Keratinocyte (primary cell): ENCODE measurements around the gene PLXNB3.

Experiments
- EZH2 ChIP-seq: IDR thresholded peaks from one replicate; pipeline ENCODE4 v1.6.1; 2012; ENCODE audit warnings: inconsistent platforms, mild to moderate bottlenecking, low read length, moderate library complexity
- TF ChIP-seq, protein P1 (sequence below), 3 experiments: IDR thresholded peaks in 1 of 3; conservative IDR thresholded peaks in 1 of 3; optimal IDR thresholded peaks in 1 of 3; 2 replicates in 2 of 3; 3 replicates in 1 of 3; pipeline versions ENCODE3 to v1.5.1; 2011; ENCODE audit warnings: low read length in 3 of 3, mild to moderate bottlenecking in 3 of 3, moderate library complexity in 2 of 3, control low read depth in 1 of 3, inconsistent platforms in 1 of 3; ENCODE audit not compliant: insufficient read depth in 2 of 3; ENCODE audit errors: extremely low read depth in 1 of 3

DNA sequence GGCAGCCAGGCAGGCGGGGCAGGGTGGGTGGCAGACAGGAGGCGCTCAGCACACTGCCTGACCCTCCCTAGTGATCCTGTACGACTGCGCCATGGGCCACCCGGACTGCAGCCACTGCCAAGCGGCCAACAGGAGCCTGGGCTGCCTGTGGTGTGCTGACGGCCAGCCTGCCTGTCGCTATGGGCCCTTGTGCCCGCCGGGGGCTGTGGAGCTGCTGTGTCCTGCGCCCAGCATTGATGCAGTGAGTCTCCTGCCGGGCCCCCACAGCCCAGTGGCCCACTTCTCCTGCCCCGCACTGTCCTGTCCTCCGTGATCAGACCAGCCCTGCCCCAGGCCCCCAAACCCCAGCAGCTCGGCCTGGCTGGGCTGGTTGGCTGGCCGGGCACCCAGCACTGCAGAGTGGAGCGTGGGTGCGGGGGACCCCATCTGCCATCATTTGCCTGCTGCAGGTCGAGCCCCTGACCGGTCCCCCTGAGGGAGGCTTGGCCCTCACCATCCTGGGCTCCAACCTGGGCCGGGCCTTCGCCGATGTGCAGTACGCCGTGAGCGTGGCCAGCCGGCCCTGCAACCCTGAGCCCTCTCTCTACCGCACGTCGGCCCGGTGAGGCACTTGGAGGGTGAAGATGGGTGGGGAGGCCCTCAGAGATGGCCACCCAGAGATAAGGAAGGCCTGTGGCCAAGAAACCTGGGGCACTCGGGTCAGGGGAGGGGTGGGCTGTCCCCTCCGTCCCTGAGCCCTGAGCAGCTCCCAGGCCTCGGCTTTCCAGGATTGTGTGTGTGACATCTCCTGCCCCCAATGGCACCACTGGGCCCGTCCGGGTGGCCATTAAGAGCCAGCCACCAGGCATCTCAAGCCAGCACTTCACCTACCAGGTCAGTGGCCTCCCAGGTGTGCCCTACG is 7.6 kb downstream of the PLXNB3 start:
- TF ChIP-seq, protein P1, sequence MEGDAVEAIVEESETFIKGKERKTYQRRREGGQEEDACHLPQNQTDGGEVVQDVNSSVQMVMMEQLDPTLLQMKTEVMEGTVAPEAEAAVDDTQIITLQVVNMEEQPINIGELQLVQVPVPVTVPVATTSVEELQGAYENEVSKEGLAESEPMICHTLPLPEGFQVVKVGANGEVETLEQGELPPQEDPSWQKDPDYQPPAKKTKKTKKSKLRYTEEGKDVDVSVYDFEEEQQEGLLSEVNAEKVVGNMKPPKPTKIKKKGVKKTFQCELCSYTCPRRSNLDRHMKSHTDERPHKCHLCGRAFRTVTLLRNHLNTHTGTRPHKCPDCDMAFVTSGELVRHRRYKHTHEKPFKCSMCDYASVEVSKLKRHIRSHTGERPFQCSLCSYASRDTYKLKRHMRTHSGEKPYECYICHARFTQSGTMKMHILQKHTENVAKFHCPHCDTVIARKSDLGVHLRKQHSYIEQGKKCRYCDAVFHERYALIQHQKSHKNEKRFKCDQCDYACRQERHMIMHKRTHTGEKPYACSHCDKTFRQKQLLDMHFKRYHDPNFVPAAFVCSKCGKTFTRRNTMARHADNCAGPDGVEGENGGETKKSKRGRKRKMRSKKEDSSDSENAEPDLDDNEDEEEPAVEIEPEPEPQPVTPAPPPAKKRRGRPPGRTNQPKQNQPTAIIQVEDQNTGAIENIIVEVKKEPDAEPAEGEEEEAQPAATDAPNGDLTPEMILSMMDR (optimal IDR thresholded peaks at IDR 0.05 in 1 of 3, IDR thresholded peaks at IDR 0.05 in 1 of 3, conservative IDR thresholded peaks at IDR 0.05 in 1 of 3; ENCODE audit: extremely low read depth in 1 of 3, insufficient read depth in 2 of 3, low read length in 3 of 3): no peak
- TF ChIP-seq EZH2: no peak
